OCI-LY7 (cell line): ENCODE measurements around the gene OR6K6. TPM values are rescaled to one million over a fixed set of nuclear protein-coding genes. Genes with fewer than 3 reads are reported as not detected.

Experiments
- BruUV-seq: library from RNA; stranded (reverse); fragments of 400-500 nt; replicated peaks from 2 replicates; lab custom pipeline; 2021; lab: Mats Ljungman, UMichigan
- CTCF ChIA-PET: fragments of 300-600 bp; sonication (Branson Sonifier 250); formaldehyde crosslinking; loops from one replicate; lab custom pipeline; 2022; ENCODE audit warnings: antibody characterized with exemption; ENCODE audit not compliant: unreplicated experiment; lab: Charles Lee
- POLR2A ChIA-PET: fragments of 300-600 bp; sonication (Branson Sonifier 250); formaldehyde crosslinking; loops from one replicate; lab custom pipeline; 2022; ENCODE audit warnings: antibody characterized with exemption; lab: Charles Lee
- DNase-seq: peaks from one replicate; pipeline ENCODE4 v3.0.0-alpha.2; 2015; ENCODE audit warnings: low spot score
- H2AFZ ChIP-seq: fragments of 200-600 bp; sonication (generic), shearing (Covaris generic); 2 replicates; pipeline ENCODE4 v1.6.1; 2014; ENCODE audit warnings: mild to moderate bottlenecking, antibody characterized with exemption, low read length, moderate library complexity
- H3K27ac ChIP-seq: fragments of 200-600 bp; sonication (generic); 2 replicates; pipeline ENCODE4 v1.5.1; 2014; ENCODE audit warnings: mixed run types, low read depth, mild to moderate bottlenecking, moderate library complexity, low read length, inconsistent platforms; ENCODE audit not compliant: poor library complexity, severe bottlenecking
- H3K36me3 ChIP-seq: fragments of 200-600 bp; sonication (generic); 2 replicates; pipeline ENCODE4 v1.6.1; 2014; ENCODE audit warnings: mild to moderate bottlenecking, antibody characterized with exemption, low read length, moderate library complexity, mixed read lengths; ENCODE audit not compliant: insufficient read depth
- H3K4me1 ChIP-seq: fragments of 200-600 bp; sonication (generic); 2 replicates; pipeline ENCODE4 v1.5.1; 2014; ENCODE audit warnings: mild to moderate bottlenecking, low read length; ENCODE audit not compliant: insufficient read depth, poor library complexity, severe bottlenecking
- H3K4me2 ChIP-seq: fragments of 200-600 bp; sonication (generic); 2 replicates; pipeline ENCODE4 v1.6.1; 2014; ENCODE audit warnings: mild to moderate bottlenecking, low read length
- H3K4me3 ChIP-seq: fragments of 200-600 bp; sonication (generic); 2 replicates; pipeline ENCODE4 v1.5.1; 2014; ENCODE audit warnings: mild to moderate bottlenecking, low read depth, low read length; ENCODE audit not compliant: poor library complexity, severe bottlenecking
- H3K79me2 ChIP-seq: fragments of 200-600 bp; sonication (generic); 2 replicates; pipeline ENCODE4 v1.6.1; 2016; ENCODE audit warnings: low read depth, mild to moderate bottlenecking, low read length, moderate library complexity, mixed read lengths; ENCODE audit not compliant: insufficient read depth
- H3K9me2 ChIP-seq: fragments of 200-600 bp; sonication (generic); 2 replicates; pipeline ENCODE4 v1.6.1; 2016; ENCODE audit warnings: mild to moderate bottlenecking, low read length, mixed read lengths; ENCODE audit not compliant: insufficient read depth
- H3K9me3 ChIP-seq: fragments of 200-600 bp; sonication (generic); 2 replicates; pipeline ENCODE4 v1.6.1; 2014; ENCODE audit warnings: mild to moderate bottlenecking, mixed run types, low read length, mixed read lengths
- H4K20me1 ChIP-seq: fragments of 200-600 bp; sonication (generic); 2 replicates; pipeline ENCODE4 v1.6.1; 2014; ENCODE audit warnings: mild to moderate bottlenecking, antibody characterized with exemption, low read length, moderate library complexity, mixed read lengths; ENCODE audit not compliant: insufficient read depth
- EZH2phosphoT487 ChIP-seq: fragments of 200-600 bp; sonication (generic); IDR thresholded peaks from 2 replicates; pipeline ENCODE4 v1.6.1; 2018; ENCODE audit warnings: low read depth, borderline replicate concordance, mild to moderate bottlenecking, mixed run types, antibody characterized with exemption, low read length, moderate library complexity, mixed read lengths
- intact Hi-C: fragments of 100-400 bp; cut with micrococcal nuclease; formaldehyde crosslinking; loops from one replicate; pipeline ENCODE4 v1.10.0; 2022; ENCODE audit not compliant: unreplicated experiment
- total RNA-seq, 2 experiments: library from RNA; depleted of rRNA in 1 of 2; stranded (reverse); fragments of >200 nt in 1 of 2; shearing (Covaris generic) in 1 of 2; gene quantifications; 2 replicates each; pipeline ENCODE4 v1.2.3, GENCODE V29; 2014 to 2022
- TF ChIP-seq, protein P1 (sequence below): fragments of 200-600 bp; sonication (generic); conservative IDR thresholded peaks from 2 replicates; pipeline ENCODE4 v1.5.1; 2014; ENCODE audit warnings: mild to moderate bottlenecking, antibody characterized with exemption, low read length, moderate library complexity, mixed read lengths

OR6K6 gene
- total RNA-seq, 2 experiments from 2014 or later: not detected

DNA sequence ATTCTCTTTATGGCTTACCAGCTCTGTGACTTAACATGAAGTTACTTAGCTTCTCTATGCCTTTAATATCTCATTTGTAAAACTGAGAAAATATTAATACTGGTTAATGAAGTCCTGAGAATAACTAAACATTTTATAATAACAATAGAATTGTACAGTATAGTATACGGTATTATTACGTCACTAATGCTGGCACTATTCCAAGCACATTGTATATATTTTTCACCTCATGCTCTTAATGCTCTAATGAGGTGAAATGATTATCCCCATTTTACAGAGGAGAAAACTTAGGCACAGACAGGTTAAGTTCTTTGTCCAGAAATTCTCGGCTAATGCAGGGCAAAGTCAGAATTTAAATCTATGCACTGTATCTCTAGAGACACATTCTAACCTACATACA lies 34.9 kb upstream of the OR6K6 start:
- ChIA-PET CTCF (no interaction called here), POLR2A (no interaction called here)
- TF ChIP-seq, protein P1, sequence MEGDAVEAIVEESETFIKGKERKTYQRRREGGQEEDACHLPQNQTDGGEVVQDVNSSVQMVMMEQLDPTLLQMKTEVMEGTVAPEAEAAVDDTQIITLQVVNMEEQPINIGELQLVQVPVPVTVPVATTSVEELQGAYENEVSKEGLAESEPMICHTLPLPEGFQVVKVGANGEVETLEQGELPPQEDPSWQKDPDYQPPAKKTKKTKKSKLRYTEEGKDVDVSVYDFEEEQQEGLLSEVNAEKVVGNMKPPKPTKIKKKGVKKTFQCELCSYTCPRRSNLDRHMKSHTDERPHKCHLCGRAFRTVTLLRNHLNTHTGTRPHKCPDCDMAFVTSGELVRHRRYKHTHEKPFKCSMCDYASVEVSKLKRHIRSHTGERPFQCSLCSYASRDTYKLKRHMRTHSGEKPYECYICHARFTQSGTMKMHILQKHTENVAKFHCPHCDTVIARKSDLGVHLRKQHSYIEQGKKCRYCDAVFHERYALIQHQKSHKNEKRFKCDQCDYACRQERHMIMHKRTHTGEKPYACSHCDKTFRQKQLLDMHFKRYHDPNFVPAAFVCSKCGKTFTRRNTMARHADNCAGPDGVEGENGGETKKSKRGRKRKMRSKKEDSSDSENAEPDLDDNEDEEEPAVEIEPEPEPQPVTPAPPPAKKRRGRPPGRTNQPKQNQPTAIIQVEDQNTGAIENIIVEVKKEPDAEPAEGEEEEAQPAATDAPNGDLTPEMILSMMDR: no peak
- TF ChIP-seq EZH2phosphoT487: no peak
- no peak for DNase-seq
- H2AFZ ChIP-seq: no peak overlapping the region
- no peaks in the 10 kb centered on the region for H3K36me3 ChIP-seq
- H3K4me1 ChIP-seq: no peaks in the 10 kb centered on the region
- no TSS peak for BruUV-seq
- no peaks in the 10 kb centered on the region for H3K9me3 ChIP-seq
- no peak overlapping the region for H3K27ac ChIP-seq
- no peak overlapping the region for H3K4me2 ChIP-seq
- no peak overlapping the region for H3K4me3 ChIP-seq
- no peaks in the 10 kb centered on the region for H3K9me2 ChIP-seq
- intact Hi-C loops: no loop called here
- H3K79me2 ChIP-seq: no peaks in the 10 kb centered on the region
- H4K20me1 ChIP-seq: no peaks in the 10 kb centered on the region

DNA sequence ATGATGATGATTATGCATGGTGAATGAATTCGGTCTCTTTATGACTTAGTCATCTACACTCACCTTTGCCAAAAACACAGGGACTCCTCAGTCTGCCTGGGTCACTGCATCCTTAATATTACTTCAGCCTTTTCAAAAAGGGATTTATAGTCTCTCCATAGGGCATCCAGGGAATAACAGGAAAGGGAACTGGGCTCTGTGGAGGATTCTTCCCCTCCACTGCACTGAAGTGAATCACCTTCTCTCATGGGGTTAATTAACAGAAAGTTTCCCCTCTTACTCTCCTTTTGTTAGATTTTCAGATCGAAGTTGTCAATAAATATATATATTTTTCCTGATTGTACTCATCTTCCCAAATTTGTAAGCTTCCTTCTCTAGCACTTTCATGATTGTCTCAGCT lies 33.9 kb upstream of the OR6K6 start, which contains the start of gene OR6K3:
Gene OR6K3 (minus strand): TSS at position 101 of the 400 bp plus-strand sequence. CDS start 2,605 bp downstream, outside the sequence.
- intact Hi-C loops: no loop called here
- H3K79me2 ChIP-seq: no peaks in the 10 kb centered on the region
- TF ChIP-seq, protein P1: no peak
- no peak for TF ChIP-seq EZH2phosphoT487
- H3K4me3 ChIP-seq: no peak within 1 kb of the TSS
- BruUV-seq: no TSS peak
- no peaks in the 10 kb centered on the region for H4K20me1 ChIP-seq
- H2AFZ ChIP-seq: no peak within 1 kb of the TSS
- H3K36me3 ChIP-seq: no peaks in the 10 kb centered on the region
- ChIA-PET CTCF (no interaction called here), POLR2A (interaction anchor here (1.2 kb wide), 1 partner anchor 11 kb away, joined by 3 read pairs; no protein-coding TSS in a partner anchor)
- no peaks in the 10 kb centered on the region for H3K9me2 ChIP-seq
- H3K4me2 ChIP-seq: no peak within 1 kb of the TSS
- H3K27ac ChIP-seq: no peak within 1 kb of the TSS
- no peaks in the 10 kb centered on the region for H3K4me1 ChIP-seq
- DNase-seq: no peak
- no peaks in the 10 kb centered on the region for H3K9me3 ChIP-seq

DNA sequence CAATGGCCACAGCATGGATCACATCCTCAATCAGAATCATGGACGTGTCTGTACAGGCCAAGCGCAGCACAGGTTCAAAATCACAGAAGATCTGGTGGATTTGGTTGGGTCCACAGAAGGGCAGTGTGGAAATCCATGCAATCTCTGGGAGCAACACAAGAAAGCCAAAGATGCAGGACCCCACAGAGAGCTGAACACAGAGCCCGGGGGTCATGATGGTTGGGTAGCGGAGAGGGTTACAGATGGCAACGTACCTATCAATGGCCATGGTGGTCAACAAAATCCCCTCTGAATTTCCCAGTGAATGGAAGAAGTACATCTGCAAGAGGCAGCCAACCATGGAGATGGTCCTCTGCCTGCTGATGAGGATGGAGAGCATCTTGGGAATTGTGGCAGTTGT lies 30.1 kb upstream of the OR6K6 start:
- no TSS peak for BruUV-seq
- ChIA-PET POLR2A (no interaction called here), CTCF (no interaction called here)
- Histone ChIP-seq H4K20me1 (no peaks in the 10 kb centered on the region), H3K36me3 (no peaks in the 10 kb centered on the region), H3K9me3 (no peaks in the 10 kb centered on the region), H3K27ac (no peak overlapping the region), H3K4me3 (no peak overlapping the region), H3K79me2 (no peaks in the 10 kb centered on the region), H2AFZ (no peak overlapping the region), H3K4me2 (no peak overlapping the region), H3K4me1 (no peaks in the 10 kb centered on the region), H3K9me2 (no peaks in the 10 kb centered on the region)
- intact Hi-C loops: no loop called here
- no peak for TF ChIP-seq EZH2phosphoT487
- TF ChIP-seq, protein P1: no peak
- DNase-seq: no peak
